ENCODE measurements around the gene ALAD. TPM values are rescaled to one million over a fixed set of nuclear protein-coding genes. Genes with fewer than 3 reads are reported as not detected.
"Not testable (repeated sequence)": the region's sequence is repeated elsewhere in the genome, so short reads cannot be mapped to it uniquely, and the experiment has no call there.

The ALAD gene
- total RNA-seq, 4 donors from 2014 or later: 44.6 to 81.4 (median 62.2) TPM

GRCh38 chr9:113406873-113407511 lies 5.9 kb upstream of the ALAD start:
- H3K27me3 ChIP-seq, H3K9me3 ChIP-seq, H3K27ac ChIP-seq, H3K4me3 ChIP-seq: not testable (repeated sequence)
- peaks cover 0 to 15% (median 0%) of the 10 kb centered on the region in 3 donors for H3K36me3 ChIP-seq
- peak; percentile 56 to 85 (median 67) for DNase-seq
- TF ChIP-seq CTCF (IDR thresholded peaks at IDR 0.05): peak; percentile 29 to 92 (median 79)
- H3K4me1 ChIP-seq: peaks cover 0 to 20% (median 5%) of the 10 kb centered on the region in 4 donors

GRCh38 chr9:113406353-113406752 lies 5.3 kb upstream of the ALAD start:
- H3K4me1 ChIP-seq: peaks cover 0 to 25% (median 7%) of the 10 kb centered on the region in 4 donors
- not testable (repeated sequence) for H3K27ac ChIP-seq, H3K27me3 ChIP-seq, H3K4me3 ChIP-seq, H3K9me3 ChIP-seq, DNase-seq
- peaks cover 0 to 15% (median 0%) of the 10 kb centered on the region in 3 donors for H3K36me3 ChIP-seq

- Histone ChIP-seq H3K27ac (no peak overlapping the region), H3K4me1 (peaks cover 0 to 31% (median 9%) of the 10 kb centered on the region in 4 donors), H3K9me3 (no peaks in the 10 kb centered on the region), H3K27me3 (no peaks in the 10 kb centered on the region), H3K36me3 (peaks cover 0 to 12% (median 0%) of the 10 kb centered on the region in 3 donors), H3K4me3 (no peak overlapping the region)
- TF ChIP-seq POLR2A (IDR thresholded peaks at IDR 0.05): no peak
- no peak for DNase-seq
Measured at GRCh38 chr9:113403646-113404045, 2.6 kb upstream of the ALAD start.

- no peak for DNase-seq
- H3K27me3 ChIP-seq: no peaks in the 10 kb centered on the region
- peak overlapping the region in 1 of 4 donors; percentile 80 for H3K4me3 ChIP-seq
- H3K27ac ChIP-seq: no peak overlapping the region
- TF ChIP-seq POLR2A (IDR thresholded peaks at IDR 0.05) (no peak), CTCF (IDR thresholded peaks at IDR 0.05) (no peak)
- H3K36me3 ChIP-seq: no peaks in the 10 kb centered on the region
- no peaks in the 10 kb centered on the region for H3K9me3 ChIP-seq
- H3K4me1 ChIP-seq: peaks cover 0 to 35% (median 9%) of the 10 kb centered on the region in 4 donors
Measured at GRCh38 chr9:113399646-113400200, 1.4 kb downstream of the ALAD start.

- H3K9me3 ChIP-seq: no peaks in the 10 kb centered on the region
- peaks cover 0 to 5% (median 0%) of the 10 kb centered on the region in 3 donors for H3K36me3 ChIP-seq
- H3K27me3 ChIP-seq: no peaks in the 10 kb centered on the region
- TF ChIP-seq POLR2A (IDR thresholded peaks at IDR 0.05) (no peak), CTCF (IDR thresholded peaks at IDR 0.05) (no peak)
- H3K4me3 ChIP-seq: no peak overlapping the region
- no peak for DNase-seq
- H3K4me1 ChIP-seq: peaks cover 0 to 35% (median 9%) of the 10 kb centered on the region in 4 donors
- H3K27ac ChIP-seq: no peak overlapping the region
Measured at GRCh38 chr9:113398796-113399195, 2.3 kb downstream of the ALAD start.

- TF ChIP-seq POLR2A (IDR thresholded peaks at IDR 0.05) (no peak), CTCF (IDR thresholded peaks at IDR 0.05) (no peak)
- H3K27ac ChIP-seq: no peak overlapping the region
- no peaks in the 10 kb centered on the region for H3K27me3 ChIP-seq
- no peak overlapping the region for H3K4me3 ChIP-seq
- H3K36me3 ChIP-seq: peaks cover 0 to 17% (median 0%) of the 10 kb centered on the region in 3 donors
- no peak for DNase-seq
- H3K4me1 ChIP-seq: peaks cover 0 to 35% (median 9%) of the 10 kb centered on the region in 4 donors
- H3K9me3 ChIP-seq: no peaks in the 10 kb centered on the region
Measured at GRCh38 chr9:113397203-113397631, 3.9 kb downstream of the ALAD start.
